ENCODE results near the gene CIRBP.

CIRBP gene

DNA sequence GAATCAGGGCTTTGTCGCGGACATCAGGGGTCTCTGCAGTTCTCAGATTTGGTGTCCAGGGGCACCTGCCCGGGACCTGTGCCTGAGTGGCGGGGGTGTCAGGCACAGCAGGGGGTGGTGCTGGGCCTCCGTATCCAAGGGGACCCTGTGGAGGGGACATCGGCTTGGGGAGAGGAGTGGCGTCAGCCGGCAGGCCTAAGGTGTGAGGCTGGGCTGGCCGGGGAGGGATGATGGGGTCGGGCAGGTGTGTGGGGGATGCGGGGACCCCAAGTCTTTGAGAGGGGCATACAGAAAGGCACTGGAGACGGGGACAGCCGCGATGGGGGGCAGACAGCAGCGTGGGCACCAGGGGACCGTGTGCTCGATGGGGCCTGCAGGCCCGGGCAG is 19.1 kb downstream of the CIRBP start:
- peaks cover 23% of the 10 kb centered on the region for H3K4me1 ChIP-seq (ENCODE audit: control insufficient read depth, low read length)
- H3K4me2 ChIP-seq (ENCODE audit: low read length) = no peak overlapping the region
- peaks cover 61% of the 10 kb centered on the region for H3K27me3 ChIP-seq (ENCODE audit: control insufficient read depth, low read length)
- no peaks in the 10 kb centered on the region for H3K79me2 ChIP-seq (ENCODE audit: control insufficient read depth, low read length)
- no peaks in the 10 kb centered on the region for H3K36me3 ChIP-seq (ENCODE audit: control insufficient read depth, low read length)
- no peaks in the 10 kb centered on the region for H3K9me3 ChIP-seq (ENCODE audit: control insufficient read depth, insufficient read depth, low read length)
- no peak overlapping the region for H3K4me3 ChIP-seq (ENCODE audit: low read length)
- no peak overlapping the region for H3K27ac ChIP-seq (ENCODE audit: low read depth, low read length)
- no peaks in the 10 kb centered on the region for H3K9me2 ChIP-seq (replicated peaks; ENCODE audit: control insufficient read depth, low read length)
- TF ChIP-seq, protein P1, sequence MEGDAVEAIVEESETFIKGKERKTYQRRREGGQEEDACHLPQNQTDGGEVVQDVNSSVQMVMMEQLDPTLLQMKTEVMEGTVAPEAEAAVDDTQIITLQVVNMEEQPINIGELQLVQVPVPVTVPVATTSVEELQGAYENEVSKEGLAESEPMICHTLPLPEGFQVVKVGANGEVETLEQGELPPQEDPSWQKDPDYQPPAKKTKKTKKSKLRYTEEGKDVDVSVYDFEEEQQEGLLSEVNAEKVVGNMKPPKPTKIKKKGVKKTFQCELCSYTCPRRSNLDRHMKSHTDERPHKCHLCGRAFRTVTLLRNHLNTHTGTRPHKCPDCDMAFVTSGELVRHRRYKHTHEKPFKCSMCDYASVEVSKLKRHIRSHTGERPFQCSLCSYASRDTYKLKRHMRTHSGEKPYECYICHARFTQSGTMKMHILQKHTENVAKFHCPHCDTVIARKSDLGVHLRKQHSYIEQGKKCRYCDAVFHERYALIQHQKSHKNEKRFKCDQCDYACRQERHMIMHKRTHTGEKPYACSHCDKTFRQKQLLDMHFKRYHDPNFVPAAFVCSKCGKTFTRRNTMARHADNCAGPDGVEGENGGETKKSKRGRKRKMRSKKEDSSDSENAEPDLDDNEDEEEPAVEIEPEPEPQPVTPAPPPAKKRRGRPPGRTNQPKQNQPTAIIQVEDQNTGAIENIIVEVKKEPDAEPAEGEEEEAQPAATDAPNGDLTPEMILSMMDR (IDR thresholded peaks at IDR 0.05; ENCODE audit: low read depth, low read length, poor library complexity, severe bottlenecking) = no peak
- TF ChIP-seq EZH2phosphoT487 (IDR thresholded peaks at IDR 0.05; ENCODE audit: borderline replicate concordance, low read length) = no peak
- no peaks in the 10 kb centered on the region; the same call in 1 of the 2 replicates for H3F3A ChIP-seq (ENCODE audit: control insufficient read depth, insufficient read depth)
- H4K20me1 ChIP-seq (ENCODE audit: control insufficient read depth, insufficient read depth, low read depth, low read length) = no peaks in the 10 kb centered on the region

DNA sequence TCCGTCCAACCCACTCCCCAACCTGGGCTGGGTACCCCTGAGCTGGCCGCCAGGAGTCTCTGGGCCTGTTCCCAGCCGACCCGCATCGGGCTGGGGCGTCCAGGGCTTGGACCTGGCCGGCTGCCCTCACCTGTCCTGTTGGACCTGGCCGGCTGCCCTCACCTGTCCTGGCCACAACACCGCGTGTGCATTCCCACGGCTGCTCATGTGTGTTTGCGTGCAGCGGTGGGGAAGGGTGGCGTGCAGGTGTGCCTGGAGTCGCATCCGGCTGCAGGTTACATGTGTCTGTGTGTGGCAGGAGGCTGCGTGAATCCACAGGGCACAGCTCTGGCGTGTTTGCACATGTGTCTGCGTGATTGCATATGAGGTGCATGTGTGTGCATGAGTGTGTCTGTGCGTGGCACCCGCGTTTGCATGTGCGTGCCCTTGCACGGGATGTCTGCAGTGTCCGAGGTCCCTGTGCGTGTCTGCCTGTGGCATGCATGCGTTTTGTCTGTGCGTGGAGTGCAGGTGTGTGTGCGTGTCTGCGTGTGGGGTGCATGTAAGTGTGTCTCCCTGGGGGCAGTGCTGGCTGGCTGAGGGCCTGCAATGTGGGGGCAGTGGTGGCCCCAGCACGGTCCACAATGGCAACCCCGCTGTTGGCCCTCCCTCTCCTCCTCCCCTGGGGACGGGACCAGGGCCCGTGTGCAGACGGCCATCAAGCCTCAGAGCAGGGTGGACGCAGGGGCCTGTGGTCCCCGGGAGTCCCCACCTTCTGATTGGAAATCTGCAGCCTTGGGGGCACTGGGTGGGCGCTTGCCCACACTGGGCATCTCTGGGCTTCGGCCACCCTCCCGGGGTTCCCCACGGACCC is 19.9 kb downstream of the CIRBP start:
- Histone ChIP-seq H3K36me3 (ENCODE audit: control insufficient read depth, low read length) (no peaks in the 10 kb centered on the region), H3F3A (ENCODE audit: control insufficient read depth, insufficient read depth) (no peaks in the 10 kb centered on the region; the same call in 1 of the 2 replicates), H3K9me3 (ENCODE audit: control insufficient read depth, insufficient read depth, low read length) (no peaks in the 10 kb centered on the region), H3K27ac (ENCODE audit: low read depth, low read length) (no peak overlapping the region), H3K79me2 (ENCODE audit: control insufficient read depth, low read length) (no peaks in the 10 kb centered on the region), H3K4me1 (ENCODE audit: control insufficient read depth, low read length) (peaks cover 16% of the 10 kb centered on the region), H3K4me2 (ENCODE audit: low read length) (no peak overlapping the region), H4K20me1 (ENCODE audit: control insufficient read depth, insufficient read depth, low read depth, low read length) (no peaks in the 10 kb centered on the region), H3K9me2 (replicated peaks; ENCODE audit: control insufficient read depth, low read length) (no peaks in the 10 kb centered on the region), H3K4me3 (ENCODE audit: low read length) (no peak overlapping the region), H3K27me3 (ENCODE audit: control insufficient read depth, low read length) (peaks cover 57% of the 10 kb centered on the region)
- TF ChIP-seq, protein P1 (IDR thresholded peaks at IDR 0.05; ENCODE audit: low read depth, low read length, poor library complexity, severe bottlenecking) = no peak
- TF ChIP-seq EZH2phosphoT487 (IDR thresholded peaks at IDR 0.05; ENCODE audit: borderline replicate concordance, low read length) = no peak

DNA sequence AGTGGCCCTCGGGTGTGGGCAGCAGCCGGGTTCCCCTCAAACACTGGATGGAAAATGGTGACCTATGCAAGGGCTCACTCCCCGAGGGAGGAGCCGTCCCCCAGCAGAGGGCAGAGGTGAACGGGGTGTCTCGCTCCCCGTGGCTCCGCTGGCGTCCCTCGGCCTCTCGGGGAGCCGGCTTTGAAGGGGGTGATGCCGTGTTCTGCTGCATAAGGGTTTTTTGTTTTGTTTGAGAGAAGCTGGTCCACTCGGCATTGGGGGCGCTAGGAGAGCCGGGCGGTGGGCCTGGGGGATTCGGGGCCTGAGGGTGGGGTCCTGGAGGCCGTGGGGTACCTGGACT is 20.5 kb downstream of the CIRBP start:
- TF ChIP-seq, protein P1 (IDR thresholded peaks at IDR 0.05; ENCODE audit: low read depth, low read length, poor library complexity, severe bottlenecking) = no peak
- TF ChIP-seq EZH2phosphoT487 (IDR thresholded peaks at IDR 0.05; ENCODE audit: borderline replicate concordance, low read length) = no peak
- Histone ChIP-seq H3K4me2 (ENCODE audit: low read length) (no peak overlapping the region), H3K79me2 (ENCODE audit: control insufficient read depth, low read length) (no peaks in the 10 kb centered on the region), H3K9me3 (ENCODE audit: control insufficient read depth, insufficient read depth, low read length) (no peaks in the 10 kb centered on the region), H3K9me2 (replicated peaks; ENCODE audit: control insufficient read depth, low read length) (no peaks in the 10 kb centered on the region), H3K36me3 (ENCODE audit: control insufficient read depth, low read length) (no peaks in the 10 kb centered on the region), H3F3A (ENCODE audit: control insufficient read depth, insufficient read depth) (no peaks in the 10 kb centered on the region; the same call in 1 of the 2 replicates), H3K27ac (ENCODE audit: low read depth, low read length) (no peak overlapping the region), H3K27me3 (ENCODE audit: control insufficient read depth, low read length) (peaks cover 53% of the 10 kb centered on the region), H4K20me1 (ENCODE audit: control insufficient read depth, insufficient read depth, low read depth, low read length) (no peaks in the 10 kb centered on the region), H3K4me1 (ENCODE audit: control insufficient read depth, low read length) (peaks cover 16% of the 10 kb centered on the region), H3K4me3 (ENCODE audit: low read length) (no peak overlapping the region)

All from DOHH2 (cell line).